Stomach (tissue), 4 donors: ENCODE measurements around the gene CENATAC.

ENCODE experiments used
- POLR2A ChIP-seq, 4 donors: fragments of 450-650 bp; IDR thresholded peaks; one replicate each; pipeline ENCODE4 v1.6.1; 2016; ENCODE audit warnings: antibody characterized with exemption in 4 of 4, control low read depth in 2 of 4, mild to moderate bottlenecking in 1 of 4, moderate library complexity in 1 of 4
- TF ChIP-seq, protein P1 (sequence below), 7 experiments: fragments of 450-650 bp in 4 of 7; fragments of 200-600 bp in 3 of 7; sonication (generic) in 3 of 7; IDR thresholded peaks; one replicate each; pipeline ENCODE4 v1.5.1; 2016 to 2019; ENCODE audit warnings: antibody characterized with exemption in 7 of 7, control low read depth in 2 of 7, mild to moderate bottlenecking in 1 of 7

GRCh38 chr11:118980191-118980881 lies 17.6 kb upstream of the CENATAC start:
- TF ChIP-seq POLR2A (IDR thresholded peaks at IDR 0.05) = no peak
- TF ChIP-seq, protein P1, sequence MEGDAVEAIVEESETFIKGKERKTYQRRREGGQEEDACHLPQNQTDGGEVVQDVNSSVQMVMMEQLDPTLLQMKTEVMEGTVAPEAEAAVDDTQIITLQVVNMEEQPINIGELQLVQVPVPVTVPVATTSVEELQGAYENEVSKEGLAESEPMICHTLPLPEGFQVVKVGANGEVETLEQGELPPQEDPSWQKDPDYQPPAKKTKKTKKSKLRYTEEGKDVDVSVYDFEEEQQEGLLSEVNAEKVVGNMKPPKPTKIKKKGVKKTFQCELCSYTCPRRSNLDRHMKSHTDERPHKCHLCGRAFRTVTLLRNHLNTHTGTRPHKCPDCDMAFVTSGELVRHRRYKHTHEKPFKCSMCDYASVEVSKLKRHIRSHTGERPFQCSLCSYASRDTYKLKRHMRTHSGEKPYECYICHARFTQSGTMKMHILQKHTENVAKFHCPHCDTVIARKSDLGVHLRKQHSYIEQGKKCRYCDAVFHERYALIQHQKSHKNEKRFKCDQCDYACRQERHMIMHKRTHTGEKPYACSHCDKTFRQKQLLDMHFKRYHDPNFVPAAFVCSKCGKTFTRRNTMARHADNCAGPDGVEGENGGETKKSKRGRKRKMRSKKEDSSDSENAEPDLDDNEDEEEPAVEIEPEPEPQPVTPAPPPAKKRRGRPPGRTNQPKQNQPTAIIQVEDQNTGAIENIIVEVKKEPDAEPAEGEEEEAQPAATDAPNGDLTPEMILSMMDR (IDR thresholded peaks at IDR 0.05) = no peak
